Myocyte (in vitro differentiated cells): ENCODE results near the gene PRX. TPM values are rescaled to one million over a fixed set of nuclear protein-coding genes. Genes with fewer than 3 reads are reported as not detected.
"Not testable (repeated sequence)": the region's sequence is repeated elsewhere in the genome, so short reads cannot be mapped to it uniquely, and the experiment has no call there.

Source experiments
- DNase-seq: peaks from one replicate; pipeline ENCODE4 v3.0.0-alpha.2; 2012; ENCODE audit warnings: low read depth
- total RNA-seq: library from RNA; depleted of rRNA; stranded (reverse); fragments of >200 nt; gene quantifications from 2 replicates; pipeline ENCODE4 v1.2.3, GENCODE V29; 2014

The PRX gene
- total RNA-seq, 1 donor from 2014 or later, result 2.6 TPM

DNA sequence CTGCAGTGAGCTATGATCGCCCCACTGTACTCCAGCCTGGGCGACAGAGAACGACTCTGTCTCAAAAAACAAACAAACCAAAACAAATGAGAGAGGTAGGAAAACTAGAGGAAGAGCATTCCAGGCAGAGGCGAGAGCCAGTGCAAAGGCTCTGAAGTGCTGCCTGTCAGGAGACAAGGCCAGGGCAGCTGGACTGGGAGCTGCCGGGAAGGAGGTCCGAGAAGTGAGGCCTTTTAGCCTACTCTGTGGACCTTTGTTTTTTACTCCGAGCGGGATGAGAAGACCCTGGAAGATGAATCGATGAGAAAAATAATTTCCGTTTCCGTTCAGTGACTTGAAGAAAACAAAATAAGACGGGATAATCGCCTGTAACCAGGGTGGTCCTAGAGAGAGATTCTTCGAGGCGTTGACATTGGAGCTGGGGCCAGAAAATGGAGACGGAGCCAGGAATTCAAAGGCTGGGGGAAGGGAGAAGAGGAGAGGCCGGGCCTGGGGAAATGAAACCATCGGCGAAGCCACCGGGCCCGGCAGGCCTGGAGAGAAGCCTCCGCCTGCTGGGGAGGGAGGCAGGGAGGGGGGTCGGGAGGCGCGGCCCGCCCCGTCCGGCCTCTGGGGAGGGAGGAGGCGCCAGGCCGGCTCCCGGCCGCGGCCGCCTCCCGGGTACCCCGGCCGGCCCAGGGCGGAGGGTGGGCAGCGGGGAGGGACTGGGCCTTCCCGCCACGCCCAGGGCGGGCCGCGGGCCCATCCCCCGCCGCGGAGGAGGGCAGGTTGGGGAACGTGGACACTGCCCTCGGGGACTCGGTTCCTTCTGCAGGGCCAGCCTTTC, 20.4 kb upstream of the PRX start:
- peak; percentile 95 for DNase-seq

DNA sequence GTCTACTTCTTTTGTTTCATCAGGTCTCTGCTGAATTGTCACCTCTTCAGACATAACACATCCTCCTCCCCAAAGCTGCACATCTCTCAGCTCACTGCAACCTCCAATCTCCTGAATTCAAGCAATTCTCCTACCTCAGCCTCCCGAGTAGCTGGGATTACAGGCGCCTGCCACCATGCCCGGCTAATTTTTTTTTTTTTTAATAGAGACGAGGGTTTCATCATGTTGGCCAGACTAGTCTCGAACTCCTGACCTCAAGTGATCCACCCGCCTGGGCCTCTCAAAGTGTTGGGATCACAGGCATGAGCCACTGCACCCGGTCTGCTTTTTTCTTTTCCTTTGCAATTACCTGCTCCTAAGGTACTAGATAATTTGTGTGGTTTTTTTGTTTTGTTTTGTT, 19.6 kb upstream of the PRX start:
- DNase-seq, result not testable (repeated sequence)

DNA sequence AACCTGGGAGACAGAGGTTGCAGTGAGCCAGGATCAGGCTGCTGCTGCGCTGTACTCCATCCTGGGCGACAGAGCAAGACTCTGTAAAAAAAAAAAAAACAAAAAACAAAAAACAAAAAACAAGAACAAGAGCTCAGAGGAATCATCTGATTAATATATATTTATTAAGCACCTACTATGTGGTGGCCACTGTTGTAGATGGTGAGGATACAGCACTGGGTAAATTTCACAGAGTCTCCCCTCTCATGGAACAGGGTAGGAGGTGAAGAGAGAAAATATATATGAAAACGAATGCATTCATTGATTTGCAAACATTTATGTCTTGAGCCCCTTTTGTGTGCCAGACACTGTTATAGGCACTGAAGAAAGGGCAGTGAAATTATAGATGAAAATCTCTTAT, 18.5 kb upstream of the PRX start:
- no peak for DNase-seq

DNA sequence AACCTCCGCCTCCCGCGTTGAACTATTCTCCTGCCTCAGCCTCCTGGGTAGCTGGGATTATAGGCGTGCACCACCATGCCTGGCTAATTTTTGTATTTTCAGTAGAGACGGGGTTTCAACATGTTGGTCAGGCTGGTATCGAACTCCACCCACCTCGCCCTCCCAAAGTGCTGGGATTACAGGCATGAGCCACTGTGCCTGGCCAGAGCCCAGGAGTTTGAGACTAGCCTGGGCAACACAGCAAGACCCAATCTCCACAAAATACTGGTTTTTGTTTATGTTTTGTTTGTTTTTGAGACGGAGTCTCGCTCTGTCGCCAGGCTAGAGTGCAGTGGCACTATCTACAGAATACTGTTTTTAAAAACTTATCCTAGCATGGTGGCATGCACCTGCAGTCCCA, 17.1 kb upstream of the PRX start:
- DNase-seq, result not testable (repeated sequence)

DNA sequence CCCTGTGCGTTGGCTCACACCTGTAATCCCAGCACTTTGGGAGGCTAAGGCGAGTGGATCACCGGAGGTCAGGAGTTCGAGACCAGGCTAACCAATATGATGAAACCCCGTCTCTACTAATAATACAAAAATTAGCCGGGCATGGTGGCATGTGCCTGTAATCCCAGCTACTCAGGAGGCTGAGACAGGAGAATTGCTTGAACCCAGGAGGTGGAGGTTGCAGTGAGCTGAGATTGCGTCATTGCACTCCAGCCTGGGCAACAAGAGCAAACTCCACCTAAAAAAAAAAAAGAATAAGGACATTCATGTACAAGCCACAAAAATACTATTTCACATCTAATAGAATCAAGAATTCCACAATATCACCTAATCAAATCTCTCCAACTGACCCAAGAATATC, 15.0 kb upstream of the PRX start:
- not testable (repeated sequence) for DNase-seq

DNA sequence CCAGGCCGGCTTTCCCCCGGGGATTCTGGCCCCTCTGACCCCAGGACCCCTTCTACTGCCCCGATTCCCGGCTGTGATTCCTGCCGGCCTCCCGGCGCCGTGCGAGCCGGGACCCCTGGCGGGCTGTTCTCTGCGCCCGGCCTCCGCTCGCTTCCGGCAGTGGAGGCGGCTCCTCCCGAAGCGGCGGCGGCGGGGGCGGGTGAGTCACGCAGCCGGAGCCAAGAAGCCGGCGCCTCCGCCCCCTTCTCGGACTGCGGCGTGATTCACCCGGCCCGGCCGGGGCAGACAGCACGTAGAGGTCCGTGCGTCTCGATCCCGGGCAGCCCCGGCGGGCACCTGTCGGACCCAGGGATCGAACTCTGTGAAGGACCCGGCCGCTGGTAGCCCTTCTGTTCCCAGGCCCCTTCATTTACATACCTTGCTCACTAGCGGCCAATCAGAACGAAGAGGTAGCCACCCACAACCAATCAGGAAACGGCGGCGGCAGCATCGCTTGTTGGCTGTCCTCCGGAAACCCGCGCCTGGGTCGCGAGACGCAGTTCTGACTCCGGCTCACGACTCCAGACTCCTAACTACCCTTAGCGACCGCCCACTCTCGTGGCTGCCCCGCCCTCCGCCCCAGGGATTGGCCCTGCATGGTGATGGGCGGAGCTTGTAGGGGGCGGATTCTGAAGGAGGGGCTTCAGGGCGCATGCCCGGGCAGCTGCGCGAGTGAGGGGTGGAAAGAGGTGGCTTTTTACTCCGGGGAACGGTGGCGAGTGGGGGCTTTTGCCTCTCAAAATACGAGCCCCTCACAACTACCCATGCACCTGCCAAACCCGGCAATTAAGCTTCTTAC, 12.5 kb upstream of the PRX start, which contains the start of gene SERTAD1:
Gene SERTAD1 (minus strand): TSS at position 543 of the 838 bp plus-strand sequence. CDS start 2,446 bp downstream, outside the sequence.
- peak; percentile 100 for DNase-seq

DNA sequence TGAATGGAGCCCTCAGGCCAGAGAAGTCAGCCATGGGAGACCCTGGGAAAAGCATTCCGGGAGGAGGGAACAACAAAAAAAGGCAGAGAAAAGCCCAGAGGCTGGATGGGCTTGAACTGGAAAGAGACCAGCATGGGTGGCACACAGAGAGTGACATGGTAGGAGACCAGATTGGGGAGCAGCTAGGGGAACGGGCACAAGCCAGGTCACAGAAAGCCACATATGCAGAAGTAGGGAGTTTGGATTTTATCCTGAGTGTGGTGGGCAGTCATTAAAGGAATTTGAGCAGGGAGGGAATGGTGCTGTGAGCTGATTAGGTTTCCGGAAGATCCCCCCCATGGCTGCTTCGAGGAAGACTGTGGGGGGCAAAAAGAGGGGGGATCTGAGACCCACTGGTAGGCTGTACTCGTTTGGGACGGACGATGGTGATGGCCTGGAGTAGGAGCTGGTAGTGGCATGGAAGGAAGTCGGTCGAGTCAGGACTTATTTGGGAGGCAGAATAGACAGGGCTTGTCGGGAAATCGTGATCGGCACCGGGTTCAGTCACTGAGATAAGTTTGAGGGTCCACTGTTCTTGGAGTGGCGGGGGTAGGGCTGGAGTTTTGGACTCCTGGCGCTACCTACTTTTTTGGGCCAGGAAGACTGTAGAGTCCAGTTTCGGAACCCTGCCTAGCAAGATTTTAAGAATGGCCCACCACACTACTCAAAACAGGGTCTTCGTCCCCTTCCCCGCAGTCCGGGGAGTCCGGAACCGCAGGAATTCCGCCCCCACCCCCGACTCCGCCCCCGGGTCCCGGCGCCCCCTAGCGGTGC, 11.7 kb upstream of the PRX start:
- peak; percentile 68 for DNase-seq

DNA sequence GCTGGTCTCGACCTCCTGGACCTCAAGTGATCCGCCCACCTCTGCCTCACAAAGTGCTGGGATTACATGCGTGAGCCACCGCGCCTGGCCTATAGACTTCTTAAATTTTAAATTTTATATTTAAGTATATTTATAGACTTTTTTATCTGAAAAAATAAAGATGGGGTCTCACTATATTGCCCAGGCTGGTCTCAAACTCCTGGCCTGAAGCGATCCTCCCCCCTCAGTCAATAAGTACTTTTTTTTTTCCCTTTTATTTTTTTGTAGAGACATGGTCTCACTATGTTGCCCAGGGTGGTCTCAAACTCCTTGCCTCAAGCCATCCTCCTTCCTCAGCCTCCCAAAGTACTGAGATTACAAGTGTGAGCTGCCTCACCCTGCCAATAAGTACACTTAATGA, 10.8 kb upstream of the PRX start:
- no peak for DNase-seq

DNA sequence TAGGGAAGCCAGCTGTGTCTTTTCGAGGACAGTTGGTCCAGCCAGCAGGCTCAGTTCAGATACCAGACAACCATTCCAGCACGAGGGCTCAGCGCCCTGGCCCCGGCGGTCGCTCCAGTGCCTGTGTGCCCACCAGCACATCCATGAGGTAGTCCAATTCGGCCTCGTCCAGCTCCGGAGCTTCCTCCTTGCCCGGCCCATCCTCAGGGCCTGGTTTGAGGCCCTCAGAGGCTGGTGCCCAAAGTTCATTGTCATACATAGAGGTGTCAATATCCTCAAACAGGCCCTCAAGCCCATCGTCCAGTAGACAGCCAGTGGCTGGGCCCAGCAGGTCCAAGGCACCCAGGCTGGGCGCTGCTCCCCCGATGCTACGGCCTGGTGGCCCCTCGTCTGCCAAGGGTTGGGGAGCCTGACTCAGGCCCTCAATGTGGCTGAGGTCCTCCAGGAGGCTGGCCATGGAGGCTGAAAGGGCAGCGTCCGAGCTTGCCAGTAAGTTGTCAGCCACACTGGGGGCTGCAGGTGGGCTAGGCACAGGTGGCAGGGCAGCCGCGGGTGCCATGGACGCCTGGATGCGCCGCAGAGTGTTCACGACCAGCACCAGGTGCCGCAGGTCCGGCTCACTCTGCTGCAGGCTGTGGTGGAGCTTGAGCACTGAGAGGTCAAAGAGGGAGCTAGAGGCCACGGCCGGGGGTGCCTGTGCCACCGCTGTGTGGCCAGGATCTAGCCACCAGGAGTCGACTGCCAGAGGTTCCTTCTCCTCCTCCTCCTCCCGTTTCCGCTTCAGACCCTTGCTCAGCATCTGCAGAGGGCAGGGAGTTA, 9.8 kb upstream of the PRX start:
- DNase-seq, result peak; percentile 28

DNA sequence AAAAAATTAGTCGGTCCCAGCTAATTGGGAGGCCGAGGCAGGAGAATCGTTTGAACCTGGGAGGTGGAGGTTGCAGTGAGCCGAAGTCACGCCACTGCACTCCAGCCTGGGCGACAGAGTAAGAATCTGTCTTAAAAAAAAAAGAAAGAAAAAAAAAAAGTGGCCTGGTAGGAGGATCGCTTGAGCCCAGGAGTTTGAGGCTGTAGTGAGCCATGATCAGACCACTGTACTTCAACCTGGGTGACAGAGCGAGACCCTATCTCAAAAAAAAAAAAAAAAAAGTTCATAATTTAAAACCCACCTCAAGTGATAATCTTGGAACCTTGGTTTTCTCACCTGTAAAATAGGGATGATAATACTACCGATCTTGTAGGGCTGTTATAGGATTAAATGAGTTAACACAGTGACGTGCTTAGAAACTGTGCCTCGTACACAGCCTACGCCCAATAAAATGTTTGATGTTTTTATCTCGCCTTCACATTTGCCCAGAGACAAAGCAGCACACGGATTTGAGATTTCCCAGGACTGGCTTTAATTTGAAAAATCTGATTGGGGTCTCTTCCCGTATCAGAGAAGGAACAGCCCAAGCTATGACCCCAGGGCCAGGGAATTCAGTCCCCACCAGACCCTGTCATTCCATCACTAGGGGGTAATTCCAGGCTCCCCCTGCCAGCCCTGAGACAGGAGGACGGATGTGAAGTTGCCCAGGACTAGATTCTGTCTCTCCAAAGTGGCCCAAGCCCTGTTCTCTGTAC, 9.0 kb upstream of the PRX start:
- no peak for DNase-seq

DNA sequence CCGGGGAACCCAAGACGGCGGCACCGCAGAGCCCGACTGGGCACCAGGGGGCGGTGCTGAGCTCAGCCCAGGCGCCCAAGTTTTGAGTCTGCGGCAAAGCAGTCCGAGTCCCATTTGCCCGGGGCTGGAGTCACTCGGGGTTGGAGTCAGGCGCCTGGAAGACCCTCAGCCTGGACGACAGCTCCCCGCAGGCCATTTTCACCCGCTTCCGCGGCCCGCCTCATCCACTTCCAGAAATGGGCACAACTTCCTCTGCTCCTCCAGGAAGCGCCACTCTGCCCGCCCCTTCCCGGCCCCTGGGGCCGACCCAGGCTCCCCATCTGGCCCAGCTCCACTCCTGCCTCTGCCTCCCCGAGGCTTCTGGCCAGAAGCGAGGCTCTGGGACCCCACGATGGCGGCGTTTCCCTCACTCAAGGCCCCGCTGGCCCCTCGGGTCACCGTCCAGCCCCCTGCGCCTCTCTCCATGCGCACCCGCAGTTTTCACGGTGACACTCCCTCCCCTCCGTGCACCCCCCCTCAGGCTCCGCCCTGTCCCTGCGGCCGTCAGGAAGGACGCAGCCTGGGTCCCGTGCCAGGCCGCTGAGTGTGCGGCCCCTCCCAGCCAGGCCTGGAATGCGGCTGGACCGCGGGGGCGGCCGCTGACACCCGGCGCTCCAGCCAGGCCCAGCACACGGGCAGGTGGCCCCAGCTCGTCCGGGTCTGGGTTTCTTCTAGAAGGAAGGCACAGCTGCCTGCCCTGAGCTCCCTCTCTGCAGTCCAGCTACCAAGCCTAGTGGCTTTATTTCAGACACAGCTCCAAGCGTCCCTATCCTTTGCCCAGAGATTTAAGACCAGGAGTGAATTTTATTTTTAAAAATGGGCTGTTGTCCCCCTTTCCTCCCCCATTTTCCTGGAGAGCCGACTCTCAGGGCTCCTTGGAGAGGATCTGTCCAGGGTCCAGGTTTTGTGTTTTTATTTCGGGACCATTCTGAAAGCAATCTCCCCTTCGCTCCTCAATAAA, 7.9 kb upstream of the PRX start:
- peak; percentile 98 for DNase-seq

DNA sequence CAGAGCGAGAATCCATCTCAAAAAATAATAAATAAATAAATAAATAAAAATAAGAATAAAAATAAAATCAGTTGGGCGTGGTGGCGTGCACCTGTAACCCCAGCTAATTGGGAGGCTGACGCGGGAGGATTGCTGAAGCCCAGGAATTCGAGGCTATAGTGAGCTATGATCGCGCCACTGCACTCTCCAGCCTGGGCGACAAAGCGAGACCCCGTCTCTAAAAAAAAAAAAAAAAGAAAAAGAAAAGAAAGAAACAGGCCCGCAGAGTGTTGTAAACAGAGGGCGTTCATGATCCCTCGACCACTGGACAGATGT, 7.2 kb upstream of the PRX start:
- no peak for DNase-seq

DNA sequence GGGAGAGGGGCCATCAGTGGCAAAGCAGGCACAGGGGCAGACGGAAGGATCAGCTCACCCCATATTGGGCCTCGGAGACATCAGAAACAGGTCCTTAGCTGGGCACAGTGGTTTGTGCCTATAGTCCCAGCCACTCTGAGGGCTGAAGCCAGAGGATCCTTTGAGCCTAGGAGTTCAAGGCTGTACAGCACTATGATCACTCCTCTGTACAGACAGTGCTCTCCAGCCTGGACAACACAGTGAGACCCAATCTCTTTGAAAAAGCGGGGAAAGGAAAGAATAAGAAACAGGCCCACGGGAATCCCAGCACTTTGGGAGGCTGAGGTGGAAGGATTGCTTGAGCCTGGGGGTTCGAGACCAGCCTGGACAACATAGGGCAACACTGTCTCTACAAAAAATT, 6.6 kb upstream of the PRX start:
- no peak for DNase-seq

DNA sequence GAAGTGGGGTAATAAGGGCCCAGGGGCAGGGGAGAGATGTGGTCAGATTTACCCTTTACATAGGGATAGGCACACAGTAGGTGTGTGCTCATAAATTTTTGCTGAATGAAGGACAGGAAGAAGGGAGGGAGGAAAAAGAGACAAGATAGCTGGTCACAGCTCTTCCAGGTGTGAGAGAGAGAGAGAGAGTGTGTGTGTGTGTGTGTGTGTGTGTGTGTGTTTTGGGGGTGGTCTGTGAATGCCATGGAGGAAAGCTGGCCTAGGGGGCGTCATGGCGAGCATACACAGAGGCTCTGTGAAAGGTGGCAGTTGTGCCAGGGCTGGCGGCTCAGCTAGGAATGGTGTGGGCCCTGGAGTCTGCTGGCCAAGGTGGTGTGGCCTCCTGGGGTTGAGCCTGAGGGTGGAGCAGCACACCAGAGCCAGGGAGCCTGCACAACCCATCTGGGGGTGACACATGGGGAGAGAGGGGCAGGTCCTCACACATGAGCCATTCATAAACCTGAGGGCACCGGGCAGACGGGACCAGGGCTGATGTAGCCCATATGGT, 6.0 kb upstream of the PRX start:
- no peak for DNase-seq

DNA sequence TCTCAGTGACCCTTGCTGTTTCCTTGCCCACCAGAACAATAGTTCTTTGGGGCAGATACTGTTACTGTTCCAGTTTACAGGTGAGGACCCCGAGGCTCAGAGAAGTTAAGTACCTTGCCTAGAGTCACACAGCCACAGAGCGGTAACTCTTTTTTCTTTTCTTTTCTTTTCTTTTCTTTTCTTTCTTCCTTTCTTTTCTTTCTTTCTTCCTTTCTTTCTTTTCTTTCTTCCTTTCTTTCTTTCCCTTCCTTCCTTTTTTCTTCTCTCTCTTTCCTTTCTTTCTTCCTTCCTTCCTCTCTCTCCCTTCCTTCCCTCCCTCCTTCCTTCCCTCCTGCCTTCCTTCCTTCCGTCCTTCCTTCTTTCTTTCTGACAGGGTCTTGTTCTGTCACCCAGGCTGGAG, 4.9 kb upstream of the PRX start:
- no peak for DNase-seq

DNA sequence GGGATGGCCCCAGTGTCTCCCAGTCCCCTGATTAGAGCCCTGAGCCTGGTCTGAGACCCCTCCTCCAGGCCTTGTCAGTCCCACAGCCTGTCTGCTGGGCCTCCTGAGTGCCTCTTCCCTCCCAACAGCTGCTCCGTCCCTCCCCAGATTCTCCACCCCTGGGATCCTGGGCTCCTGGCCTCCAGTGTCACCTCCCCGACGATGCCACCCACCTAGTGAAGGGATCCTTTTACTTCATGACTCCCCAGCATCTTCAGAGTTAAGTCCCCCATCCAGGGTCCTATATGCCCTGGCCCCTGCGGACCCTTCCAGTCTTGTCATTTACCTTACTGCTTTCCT, 4.4 kb upstream of the PRX start:
- no peak for DNase-seq

DNA sequence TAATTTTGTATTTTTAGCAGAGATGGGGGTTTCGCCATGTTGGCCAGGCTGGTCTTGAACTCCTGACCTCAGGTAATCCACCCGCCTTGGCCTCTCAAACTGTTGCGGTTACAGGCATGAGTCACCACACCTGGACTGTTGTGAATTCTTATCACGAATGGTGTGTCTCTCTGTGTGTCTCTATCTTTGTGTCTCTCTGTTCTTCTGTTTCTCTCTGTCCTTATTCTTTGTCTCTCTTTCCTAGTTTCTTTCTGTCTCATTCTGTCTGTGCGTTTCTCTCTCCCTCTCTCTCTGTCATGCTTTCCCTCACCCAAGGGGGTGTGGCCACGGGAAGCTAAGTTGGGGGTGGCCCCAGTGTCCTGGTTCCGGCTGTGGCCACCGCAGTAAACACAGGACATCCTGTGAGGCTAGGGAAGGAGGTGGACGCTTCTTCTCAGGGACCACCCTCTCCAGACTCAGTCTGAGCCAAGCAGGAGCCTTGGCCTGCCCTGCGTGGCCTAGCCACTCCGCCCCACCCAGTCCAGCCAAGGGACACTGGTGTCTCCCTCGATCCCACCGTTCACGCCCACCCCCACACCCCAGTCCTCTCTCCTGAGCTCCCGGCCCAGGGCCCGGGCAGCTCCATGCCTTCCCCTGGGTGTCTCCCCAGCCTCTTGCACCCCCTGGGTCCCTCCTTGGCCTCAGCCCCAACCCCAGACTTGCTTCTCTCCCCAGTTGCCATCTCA, 3.9 kb upstream of the PRX start:
- peak; percentile 28 for DNase-seq

DNA sequence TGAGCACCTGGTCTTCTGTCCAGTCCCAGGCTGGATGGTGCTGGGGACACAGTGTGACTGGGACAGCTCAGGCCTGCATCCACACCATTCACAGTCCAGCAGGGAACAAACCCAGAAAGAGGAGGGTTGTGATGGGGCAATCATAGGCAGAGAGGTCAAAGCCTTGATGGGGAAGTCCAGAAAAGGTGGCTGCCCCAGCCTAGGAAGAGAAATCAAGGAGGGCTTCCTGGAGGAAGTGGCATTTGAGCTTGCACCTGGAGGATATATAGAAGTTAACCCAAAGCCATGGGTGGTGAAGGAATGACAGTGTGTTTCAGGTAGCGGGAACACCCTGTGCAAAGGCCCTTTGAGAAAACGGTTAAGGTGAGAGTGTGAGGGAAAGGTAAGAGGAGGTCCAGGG, 2.6 kb upstream of the PRX start:
- DNase-seq, result no peak
